Umbilical cord (tissue), 2 donors: ENCODE measurements around the gene RAB13. TPM values are rescaled to one million over a fixed set of nuclear protein-coding genes. Genes with fewer than 3 reads are reported as not detected.

Experiments
- DNase-seq: peaks from one replicate; pipeline ENCODE4 v3.0.0-alpha.2; 2015; ENCODE audit warnings: low spot score
- total RNA-seq: library from RNA; depleted of rRNA; stranded (reverse); fragments of >200 nt; gene quantifications from one replicate; pipeline ENCODE4 v1.2.3, GENCODE V29; 2014; ENCODE audit warnings: low replicate concordance; ENCODE audit not compliant: insufficient read depth

The RAB13 gene
- total RNA-seq, 1 donor from 2014 or later: 68.9 TPM

GRCh38 chr1:153934746-153935145, 51.4 kb downstream of the RAB13 start:
- no peak for DNase-seq

- DNase-seq: no peak
Measured at GRCh38 chr1:153933955-153934354, 52.2 kb downstream of the RAB13 start.

GRCh38 chr1:153933430-153933829, 52.7 kb downstream of the RAB13 start:
- no peak for DNase-seq

- no peak for DNase-seq
Measured at GRCh38 chr1:153932156-153933131, 53.7 kb downstream of the RAB13 start.

Other genes with a start within 250 kb of the RAB13 start
- 22.9 TPM for gene SLC27A3, start 210.9 kb downstream of the RAB13 start, total RNA-seq
- gene GATAD2B, start 63.4 kb downstream of the RAB13 start, total RNA-seq: 12.8 TPM
- gene DENND4B, start 39.6 kb downstream of the RAB13 start, total RNA-seq: 13.5 TPM
- 22.6 TPM for gene CRTC2, start 27.7 kb downstream of the RAB13 start, total RNA-seq
- 80.9 TPM for gene SLC39A1, start 22.8 kb downstream of the RAB13 start, total RNA-seq
- 5.8 TPM for gene CREB3L4, start 18.4 kb downstream of the RAB13 start, total RNA-seq
- 120 TPM for gene JTB, start 8.7 kb downstream of the RAB13 start, total RNA-seq
- gene RPS27, start 4.4 kb upstream of the RAB13 start, total RNA-seq: 1,442 TPM
- gene NUP210L, start 168.7 kb upstream of the RAB13 start, total RNA-seq: 0.48 TPM
- gene TPM3, start 205.8 kb upstream of the RAB13 start, total RNA-seq: 156 TPM
- gene CFAP141, start 220.0 kb upstream of the RAB13 start, total RNA-seq: not detected
- 31.8 TPM for gene UBAP2L, start 234.6 kb upstream of the RAB13 start, total RNA-seq